Measurements from ENCODE around the gene F13B.
A peak's percentile ranks its signal among the peaks of the same experiment; 100 is the strongest.
"Not testable (repeated sequence)": the region's sequence is repeated elsewhere in the genome, so short reads cannot be mapped to it uniquely, and the experiment has no call there.

Gene F13B

GRCh38 chr1:196993916-196994315 is 73.1 kb downstream of the F13B start:
- Histone ChIP-seq H3K27ac (ENCODE audit: low read length) (no peak overlapping the region), H3K4me3 (ENCODE audit: low read length) (no peak overlapping the region), H2AFZ (ENCODE audit: low read depth, low read length) (no peak overlapping the region), H3K9me3 (ENCODE audit: insufficient read depth, low read length) (no peaks in the 10 kb centered on the region), H3K79me2 (ENCODE audit: low read length) (no peaks in the 10 kb centered on the region), H4K20me1 (ENCODE audit: insufficient read depth, low read length) (no peaks in the 10 kb centered on the region), H3K27me3 (ENCODE audit: low read depth, low read length) (no peaks in the 10 kb centered on the region), H3K4me1 (ENCODE audit: low read length) (no peaks in the 10 kb centered on the region), H3K36me3 (replicated peaks; ENCODE audit: low read depth, low read length) (no peaks in the 10 kb centered on the region), H3K9ac (ENCODE audit: low read length) (no peak overlapping the region), H3K4me2 (ENCODE audit: low read length) (no peak overlapping the region)
- TF ChIP-seq EZH2phosphoT487 (IDR thresholded peaks at IDR 0.05; ENCODE audit: low read depth) = no peak
- no peak for TF ChIP-seq CTCF (IDR thresholded peaks at IDR 0.05; ENCODE audit: low read depth, low read length)

DNA sequence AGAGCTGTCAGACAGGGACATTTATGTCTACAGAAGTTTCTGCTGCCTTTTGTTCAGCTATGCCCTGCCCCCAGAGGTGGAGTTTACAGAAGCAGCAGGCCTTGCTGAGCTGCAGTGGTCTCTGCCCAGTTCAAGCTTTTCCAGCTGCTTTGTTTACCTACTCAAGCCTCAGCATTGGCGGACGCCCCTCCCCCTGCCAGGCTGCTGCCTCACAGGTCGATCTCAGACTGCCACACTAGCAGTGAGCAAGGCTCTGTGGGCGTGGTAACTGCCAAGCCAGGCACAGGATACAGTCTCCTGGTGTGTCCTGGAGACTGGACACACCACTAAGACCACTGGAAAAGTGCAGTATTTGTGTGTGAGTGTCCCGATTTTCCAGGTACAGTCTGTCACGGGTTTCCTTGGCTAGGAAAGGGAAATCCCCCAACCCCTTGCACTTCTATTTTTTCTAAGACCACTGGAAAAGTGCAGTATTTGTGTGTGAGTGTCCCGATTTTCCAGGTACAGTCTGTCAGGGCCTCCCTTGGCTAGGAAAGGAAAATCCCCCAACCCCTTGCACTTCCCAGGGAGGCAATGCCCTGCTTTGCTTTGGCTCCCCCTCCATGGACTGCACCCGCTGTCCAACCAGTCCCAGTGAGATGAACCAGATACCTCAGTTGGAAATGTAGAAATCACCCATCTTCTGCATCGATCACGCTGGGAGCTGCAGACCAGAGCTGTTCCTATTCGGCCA is 75.0 kb downstream of the F13B start:
- H3K4me3 ChIP-seq (ENCODE audit: low read length); H3K4me2 ChIP-seq (ENCODE audit: low read length); H3K9me3 ChIP-seq (ENCODE audit: insufficient read depth, low read length); H3K36me3 ChIP-seq (replicated peaks; ENCODE audit: low read depth, low read length); H4K20me1 ChIP-seq (ENCODE audit: insufficient read depth, low read length); H3K79me2 ChIP-seq (ENCODE audit: low read length); H3K4me1 ChIP-seq (ENCODE audit: low read length); H3K27ac ChIP-seq (ENCODE audit: low read length); H3K9ac ChIP-seq (ENCODE audit: low read length); H3K27me3 ChIP-seq (ENCODE audit: low read depth, low read length): not testable (repeated sequence)
- H2AFZ ChIP-seq (ENCODE audit: low read depth, low read length) = 0 out of 2 replicates have a peak overlapping the region, but pooled peaks have one; percentile 13
